Measurements from ENCODE around the gene CLDN19. TPM values are rescaled to one million over a fixed set of nuclear protein-coding genes. Genes with fewer than 3 reads are reported as not detected.

CLDN19 gene
- total RNA-seq, 1 experiment from 2014 or later: 12.5 TPM

- no peak overlapping the region for H3K27ac Mint-ChIP-seq
These were observed 5.0 kb downstream of the CLDN19 start for GRCh38 chr1:42735056-42735455.

More at GRCh38 chr1:42735056-42735455, 5.0 kb downstream of the CLDN19 start:
- Histone ChIP-seq H3K23me2 (ENCODE audit: insufficient read length, low read depth, low read length, poor library complexity, severe bottlenecking) (no peaks in the 10 kb centered on the region), H3K56ac (ENCODE audit: insufficient read length, low read depth, low read length) (no peak overlapping the region), H2BK12ac (ENCODE audit: insufficient read length, low read depth, low read length) (no peak overlapping the region), H3K4me2 (ENCODE audit: insufficient read depth, insufficient read length, low read length) (no peak overlapping the region), H4K91ac (ENCODE audit: insufficient read length, low read depth, low read length) (no peak overlapping the region), H3T11ph (ENCODE audit: low read length) (no peak overlapping the region), H3K18ac (ENCODE audit: insufficient read length, low read depth, low read length) (no peak overlapping the region), H2BK20ac (ENCODE audit: low read depth, low read length, poor library complexity, severe bottlenecking) (no peak overlapping the region), H2AK5ac (ENCODE audit: insufficient read length, low read length) (no peak overlapping the region), H2BK120ac (ENCODE audit: low read depth, low read length, poor library complexity, severe bottlenecking) (no peak overlapping the region), H4K5ac (ENCODE audit: insufficient read length, low read depth, low read length) (no peak overlapping the region), H4K8ac (replicated peaks; ENCODE audit: insufficient read length, low read depth, low read length) (no peak overlapping the region), H4K20me1 (ENCODE audit: control insufficient read depth, insufficient read depth, insufficient read length) (no peaks in the 10 kb centered on the region), H3K79me1 (ENCODE audit: insufficient read depth, low read depth, low read length, poor library complexity, severe bottlenecking) (no peaks in the 10 kb centered on the region), H2AFZ (ENCODE audit: low read length) (no peak overlapping the region), H3K4ac (ENCODE audit: low read depth, low read length) (no peak overlapping the region), H3K27ac (ENCODE audit: insufficient read length, low read depth, low read length) (no peak overlapping the region), H3K4me1 (ENCODE audit: insufficient read depth, low read length) (no peaks in the 10 kb centered on the region; the same call in 1 of the 2 replicates), H3K9me3 (ENCODE audit: control insufficient read depth, low read depth, low read length) (no peaks in the 10 kb centered on the region), H3K27me3 (ENCODE audit: insufficient read depth, low read length) (no peaks in the 10 kb centered on the region), H3K23ac (ENCODE audit: insufficient read length, low read depth, low read length) (no peak overlapping the region), H3K79me2 (ENCODE audit: insufficient read depth, low read length) (no peaks in the 10 kb centered on the region), H2BK15ac (ENCODE audit: low read depth, low read length) (no peak overlapping the region), H2BK5ac (ENCODE audit: insufficient read length, low read length) (no peak overlapping the region), H3K14ac (ENCODE audit: insufficient read depth, low read length) (no peak overlapping the region), H3K9ac (ENCODE audit: extremely low read depth, insufficient read length, low read length) (no peak overlapping the region)
- Mint-ChIP-seq H3K27me3 (ENCODE audit: low read depth) (no peaks in the 10 kb centered on the region; the same call in 1 of the 2 replicates), H3K4me1 (peaks cover 22 to 41% of the 10 kb centered on the region in 2 experiments), H3K36me3 (ENCODE audit: insufficient read depth in 1 of 3, low read depth in 3 of 3) (peaks cover 0 to 3% (median 0%) of the 10 kb centered on the region in 3 experiments; a peak in 2 of 7 replicates), H3K9me3 (no peaks in the 10 kb centered on the region), H3K4me3 (no peak overlapping the region; a peak in 1 of 5 replicates)
- TF ChIP-seq CTCF (conservative IDR thresholded peaks at IDR 0.05): no peak
- no CpG with 5 or more reads among the region's 11 CpGs for WGBS (ENCODE audit: extremely low coverage, insufficient read length, low lambda C conversion rate)
- no peak for DNase-seq

Data from H9 (cell line).